Measurements from ENCODE around the gene NME7.

The NME7 gene

DNA sequence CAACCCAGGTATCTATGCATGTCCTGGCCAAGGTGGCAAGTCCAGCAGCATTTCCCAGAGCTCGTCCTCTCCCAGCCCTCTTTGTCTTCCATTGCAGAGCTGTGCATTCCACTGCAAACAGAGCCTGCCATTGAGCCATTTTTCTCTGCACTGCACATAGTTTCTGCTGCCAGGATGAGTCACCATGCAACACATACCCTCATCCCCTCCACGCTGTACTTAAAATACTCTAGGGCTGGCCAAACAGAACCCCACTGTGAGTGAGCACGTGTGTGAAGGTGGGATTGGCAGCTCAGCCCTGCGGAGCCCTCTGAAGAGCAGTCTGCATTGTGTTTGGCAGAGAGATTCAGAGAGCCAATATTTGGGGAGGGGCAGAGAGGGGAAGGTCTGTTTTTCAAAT is 265.0 kb downstream of the NME7 start:
- no peak overlapping the region for H3K9ac ChIP-seq (ENCODE audit: low read length)
- peak overlapping the region; percentile 30 for H3K27ac ChIP-seq (ENCODE audit: low read depth, low read length)
- no peaks in the 10 kb centered on the region for H3K27me3 ChIP-seq (ENCODE audit: control insufficient read depth, insufficient read depth, low read length)
- no peaks in the 10 kb centered on the region for H3K36me3 ChIP-seq (ENCODE audit: control insufficient read depth, insufficient read depth, low read length)
- peaks cover 16% of the 10 kb centered on the region for H3K4me1 ChIP-seq (ENCODE audit: control insufficient read depth, insufficient read depth, low read length)
- H3K4me3 ChIP-seq (ENCODE audit: low read length), result peak overlapping the region; percentile 51

DNA sequence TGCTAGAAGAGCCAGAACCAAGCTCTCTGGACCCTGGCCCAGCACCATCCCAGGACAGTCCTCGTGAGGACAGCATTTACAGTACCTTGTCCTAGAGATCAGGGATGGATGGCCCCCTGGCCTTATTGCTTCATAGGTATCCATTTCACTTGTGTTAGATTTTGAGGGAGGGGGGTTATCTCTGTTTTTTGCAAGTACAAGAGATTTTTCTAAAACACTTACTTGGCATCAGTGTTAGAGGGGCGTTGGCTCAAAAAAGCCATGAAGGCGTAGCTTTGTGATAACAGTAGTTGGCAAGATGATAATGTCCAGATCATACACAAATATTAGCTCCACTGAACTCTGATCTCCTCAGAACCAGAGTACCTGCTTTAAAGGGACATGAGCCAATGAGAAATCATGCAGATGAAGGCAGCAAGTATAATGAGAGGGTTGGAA is 266.9 kb downstream of the NME7 start:
- peaks cover 16% of the 10 kb centered on the region for H3K4me1 ChIP-seq (ENCODE audit: control insufficient read depth, insufficient read depth, low read length)
- H3K27me3 ChIP-seq (ENCODE audit: control insufficient read depth, insufficient read depth, low read length), result no peaks in the 10 kb centered on the region
- no peak overlapping the region for H3K27ac ChIP-seq (ENCODE audit: low read depth, low read length)
- no peak overlapping the region for H3K9ac ChIP-seq (ENCODE audit: low read length)
- H3K36me3 ChIP-seq (ENCODE audit: control insufficient read depth, insufficient read depth, low read length), result no peaks in the 10 kb centered on the region
- no peak overlapping the region for H3K4me3 ChIP-seq (ENCODE audit: low read length)

DNA sequence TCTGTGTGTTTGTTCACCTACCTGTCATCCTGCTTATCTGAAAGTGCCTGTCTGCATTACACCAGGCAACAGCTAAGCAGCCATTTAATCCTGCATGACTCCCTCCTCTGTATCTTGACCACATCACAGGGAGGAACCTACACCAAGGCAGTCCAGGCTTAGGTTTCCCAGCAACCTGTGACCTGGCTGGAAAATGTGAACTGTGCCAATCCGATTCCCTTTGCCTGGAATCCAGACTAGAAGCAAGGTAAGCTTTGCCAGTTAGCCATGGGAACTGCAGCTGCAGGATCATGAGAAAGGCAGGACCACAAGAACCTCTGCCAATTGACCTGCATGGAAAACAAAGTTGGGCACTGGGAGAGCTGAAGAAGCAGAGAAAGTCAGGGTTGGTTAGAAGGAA is 267.4 kb downstream of the NME7 start:
- Histone ChIP-seq H3K27me3 (ENCODE audit: control insufficient read depth, insufficient read depth, low read length) (no peaks in the 10 kb centered on the region), H3K27ac (ENCODE audit: low read depth, low read length) (no peak overlapping the region), H3K9ac (ENCODE audit: low read length) (no peak overlapping the region), H3K36me3 (ENCODE audit: control insufficient read depth, insufficient read depth, low read length) (no peaks in the 10 kb centered on the region), H3K4me1 (ENCODE audit: control insufficient read depth, insufficient read depth, low read length) (peaks cover 14% of the 10 kb centered on the region), H3K4me3 (ENCODE audit: low read length) (no peak overlapping the region)

DNA sequence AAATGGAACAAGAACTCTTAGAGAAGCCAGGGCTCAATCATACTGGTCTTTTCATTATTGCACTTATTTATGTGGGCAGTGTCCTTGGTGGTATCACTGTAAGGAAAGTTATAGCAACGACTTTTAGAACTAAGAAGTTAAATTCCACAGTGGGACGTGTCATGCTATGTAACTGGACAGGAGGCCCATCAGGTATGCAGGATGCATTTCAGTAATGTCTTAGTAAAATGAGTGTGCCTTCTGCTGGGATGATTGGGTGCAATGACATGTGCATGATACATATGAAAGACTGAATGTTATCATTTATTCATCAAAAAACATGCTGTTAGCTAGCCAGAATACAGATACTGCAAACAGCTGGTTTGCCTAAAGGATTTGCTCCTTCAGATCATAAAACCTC is 268.0 kb downstream of the NME7 start:
- Histone ChIP-seq H3K27ac (ENCODE audit: low read depth, low read length) (no peak overlapping the region), H3K27me3 (ENCODE audit: control insufficient read depth, insufficient read depth, low read length) (no peaks in the 10 kb centered on the region)

DNA sequence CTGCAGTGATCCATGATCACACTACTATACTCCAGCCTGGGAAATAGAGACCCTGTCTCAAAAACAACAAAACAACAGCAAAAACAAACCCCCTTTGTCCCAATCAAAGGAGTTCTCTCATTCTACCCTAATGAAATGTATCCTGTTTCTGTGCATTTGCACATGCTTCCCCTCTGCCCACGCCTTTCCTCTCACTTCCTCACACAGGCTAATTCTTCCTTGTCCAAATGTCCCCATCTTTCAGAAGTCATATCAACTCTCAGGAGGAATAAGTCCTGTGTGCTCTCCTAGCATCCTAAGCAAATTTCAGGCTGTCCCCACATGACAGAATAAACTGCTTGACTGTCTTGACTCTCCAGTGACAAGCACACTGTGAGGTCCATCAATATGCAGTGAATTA is 269.2 kb downstream of the NME7 start:
- H3K9ac ChIP-seq (ENCODE audit: low read length), result no peak overlapping the region
- no peak overlapping the region for H3K4me3 ChIP-seq (ENCODE audit: low read length)
- H3K27ac ChIP-seq (ENCODE audit: low read depth, low read length), result no peak overlapping the region
- no peaks in the 10 kb centered on the region for H3K36me3 ChIP-seq (ENCODE audit: control insufficient read depth, insufficient read depth, low read length)
- peaks cover 9% of the 10 kb centered on the region for H3K4me1 ChIP-seq (ENCODE audit: control insufficient read depth, insufficient read depth, low read length)
- H3K27me3 ChIP-seq (ENCODE audit: control insufficient read depth, insufficient read depth, low read length), result no peaks in the 10 kb centered on the region

More for the DNA sequence above, 268.0 kb downstream of the NME7 start:
- Histone ChIP-seq H3K4me1 (ENCODE audit: control insufficient read depth, insufficient read depth, low read length) (peaks cover 14% of the 10 kb centered on the region), H3K4me3 (ENCODE audit: low read length) (no peak overlapping the region), H3K9ac (ENCODE audit: low read length) (no peak overlapping the region), H3K36me3 (ENCODE audit: control insufficient read depth, insufficient read depth, low read length) (no peaks in the 10 kb centered on the region)

- Histone ChIP-seq H3K4me3 (ENCODE audit: low read length) (no peak overlapping the region), H3K9ac (ENCODE audit: low read length) (no peak overlapping the region), H3K4me1 (ENCODE audit: control insufficient read depth, insufficient read depth, low read length) (no peaks in the 10 kb centered on the region), H3K36me3 (ENCODE audit: control insufficient read depth, insufficient read depth, low read length) (no peaks in the 10 kb centered on the region), H3K27me3 (ENCODE audit: control insufficient read depth, insufficient read depth, low read length) (no peaks in the 10 kb centered on the region), H3K27ac (ENCODE audit: low read depth, low read length) (no peak overlapping the region)
These were observed 272.6 kb downstream of the NME7 start for GRCh38 chr1:169094897-169095569.

DNA sequence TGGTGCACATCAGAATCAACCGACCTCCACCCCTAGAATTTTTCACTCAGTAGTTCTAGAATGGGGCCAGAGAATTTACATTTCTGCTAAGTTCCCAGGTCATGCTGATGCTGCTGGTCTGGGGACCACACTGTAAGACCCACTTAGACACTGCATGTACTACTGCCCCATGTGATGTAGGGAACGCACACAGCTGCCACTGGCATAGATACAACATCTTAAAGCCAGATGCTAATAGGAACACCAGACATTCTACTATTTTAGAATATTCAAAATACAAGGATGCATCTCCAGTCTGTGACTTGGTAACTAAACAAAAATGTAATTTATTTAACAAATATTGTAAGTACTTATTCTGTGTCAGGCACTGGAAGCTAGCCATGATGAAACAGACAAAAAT is 275.2 kb downstream of the NME7 start:
- no peak overlapping the region for H3K4me3 ChIP-seq (ENCODE audit: low read length)
- no peak overlapping the region for H3K9ac ChIP-seq (ENCODE audit: low read length)
- H3K36me3 ChIP-seq (ENCODE audit: control insufficient read depth, insufficient read depth, low read length), result no peaks in the 10 kb centered on the region
- H3K27ac ChIP-seq (ENCODE audit: low read depth, low read length), result no peak overlapping the region
- H3K27me3 ChIP-seq (ENCODE audit: control insufficient read depth, insufficient read depth, low read length), result no peaks in the 10 kb centered on the region
- peaks cover 9% of the 10 kb centered on the region for H3K4me1 ChIP-seq (ENCODE audit: control insufficient read depth, insufficient read depth, low read length)

DNA sequence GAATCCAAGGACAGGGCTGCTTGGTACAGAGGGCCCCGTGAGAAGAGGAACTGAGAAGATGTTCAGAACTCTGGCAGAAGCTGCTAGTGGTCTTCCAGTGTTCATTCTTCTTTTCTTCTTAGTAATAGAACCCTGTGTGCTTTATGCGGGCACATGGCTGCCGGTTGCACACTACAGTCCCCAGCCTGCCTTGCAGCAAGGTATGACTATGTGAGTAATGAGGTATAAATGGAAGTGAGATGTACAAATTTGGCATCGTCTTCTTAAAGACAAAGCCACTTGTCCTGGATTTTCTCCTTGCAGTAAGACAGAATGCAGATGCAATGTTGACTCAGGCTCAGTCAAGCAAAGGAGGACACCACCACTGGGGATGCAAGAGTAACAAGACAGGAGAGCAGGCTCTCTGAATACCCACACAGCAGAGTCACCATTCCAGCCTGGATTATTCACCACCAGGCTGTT is 276.1 kb downstream of the NME7 start:
- Histone ChIP-seq H3K4me3 (ENCODE audit: low read length) (no peak overlapping the region), H3K4me1 (ENCODE audit: control insufficient read depth, insufficient read depth, low read length) (peaks cover 17% of the 10 kb centered on the region), H3K9ac (ENCODE audit: low read length) (no peak overlapping the region), H3K27me3 (ENCODE audit: control insufficient read depth, insufficient read depth, low read length) (no peaks in the 10 kb centered on the region), H3K27ac (ENCODE audit: low read depth, low read length) (no peak overlapping the region), H3K36me3 (ENCODE audit: control insufficient read depth, insufficient read depth, low read length) (no peaks in the 10 kb centered on the region)

- Histone ChIP-seq H3K27me3 (ENCODE audit: control insufficient read depth, insufficient read depth, low read length) (no peaks in the 10 kb centered on the region), H3K27ac (ENCODE audit: low read depth, low read length) (no peak overlapping the region), H3K4me1 (ENCODE audit: control insufficient read depth, insufficient read depth, low read length) (peaks cover 17% of the 10 kb centered on the region), H3K4me3 (ENCODE audit: low read length) (no peak overlapping the region), H3K9ac (ENCODE audit: low read length) (no peak overlapping the region), H3K36me3 (ENCODE audit: control insufficient read depth, insufficient read depth, low read length) (no peaks in the 10 kb centered on the region)
These were observed 276.7 kb downstream of the NME7 start for GRCh38 chr1:169090900-169091311.

DNA sequence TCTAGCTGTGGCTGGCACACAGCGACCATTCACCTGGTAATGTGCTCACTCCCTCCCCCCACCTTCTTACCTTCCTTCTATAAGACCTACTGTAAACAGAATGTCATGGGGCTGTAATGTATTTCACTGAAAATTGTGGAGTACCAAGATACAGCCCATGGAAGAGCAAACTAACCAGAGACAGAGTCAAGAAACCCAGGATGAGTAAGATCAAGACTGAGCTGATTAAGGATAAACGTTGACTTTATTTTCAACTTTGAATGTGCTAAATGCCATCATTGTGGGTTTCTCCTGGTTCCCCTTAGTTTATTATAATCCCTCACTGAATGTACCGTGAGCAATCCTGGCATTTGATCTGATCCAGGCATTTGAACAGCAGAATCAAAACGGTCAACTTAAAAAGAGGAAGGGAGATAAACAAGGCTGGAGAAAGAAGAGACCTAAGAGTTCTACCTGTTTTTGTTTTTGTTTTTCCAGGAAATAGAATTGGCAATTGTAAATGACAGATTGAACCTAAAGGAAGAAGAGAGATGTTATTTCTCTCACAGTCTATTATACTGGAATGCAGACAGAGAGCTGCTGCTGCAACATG is 277.2 kb downstream of the NME7 start:
- H3K9ac ChIP-seq (ENCODE audit: low read length), result no peak overlapping the region
- H3K27me3 ChIP-seq (ENCODE audit: control insufficient read depth, insufficient read depth, low read length), result no peaks in the 10 kb centered on the region
- peaks cover 17% of the 10 kb centered on the region for H3K4me1 ChIP-seq (ENCODE audit: control insufficient read depth, insufficient read depth, low read length)

GRCh38 chr1:169089776-169090175 is 277.8 kb downstream of the NME7 start:
- Histone ChIP-seq H3K27ac (ENCODE audit: low read depth, low read length) (no peak overlapping the region), H3K9ac (ENCODE audit: low read length) (no peak overlapping the region)

More for the DNA sequence above, 277.2 kb downstream of the NME7 start:
- Histone ChIP-seq H3K27ac (ENCODE audit: low read depth, low read length) (no peak overlapping the region), H3K36me3 (ENCODE audit: control insufficient read depth, insufficient read depth, low read length) (no peaks in the 10 kb centered on the region), H3K4me3 (ENCODE audit: low read length) (no peak overlapping the region)

GRCh38 chr1:169087876-169088275 is 279.7 kb downstream of the NME7 start:
- H3K4me1 ChIP-seq (ENCODE audit: control insufficient read depth, insufficient read depth, low read length), result peaks cover 17% of the 10 kb centered on the region
- H3K36me3 ChIP-seq (ENCODE audit: control insufficient read depth, insufficient read depth, low read length), result no peaks in the 10 kb centered on the region
- no peak overlapping the region for H3K4me3 ChIP-seq (ENCODE audit: low read length)
- no peaks in the 10 kb centered on the region for H3K27me3 ChIP-seq (ENCODE audit: control insufficient read depth, insufficient read depth, low read length)
- H3K9ac ChIP-seq (ENCODE audit: low read length), result no peak overlapping the region
- no peak overlapping the region for H3K27ac ChIP-seq (ENCODE audit: low read depth, low read length)

More at GRCh38 chr1:169089776-169090175, 277.8 kb downstream of the NME7 start:
- Histone ChIP-seq H3K4me1 (ENCODE audit: control insufficient read depth, insufficient read depth, low read length) (peaks cover 17% of the 10 kb centered on the region), H3K27me3 (ENCODE audit: control insufficient read depth, insufficient read depth, low read length) (no peaks in the 10 kb centered on the region), H3K36me3 (ENCODE audit: control insufficient read depth, insufficient read depth, low read length) (no peaks in the 10 kb centered on the region), H3K4me3 (ENCODE audit: low read length) (no peak overlapping the region)

All from rectal smooth muscle tissue (tissue), 1 donor.